HEK293 (cell line): ENCODE measurements around the gene STK35.

Source experiments
- CTCF ChIA-PET: fragments of 350-600 bp; formaldehyde crosslinking; extraction: SDS; loops from one replicate; lab custom pipeline; 2021; ENCODE audit warnings: antibody characterized with exemption; lab: Yijun Ruan, JAX
- POLR2A ChIA-PET: fragments of 300-600 bp; formaldehyde crosslinking; extraction: SDS; loops from one replicate; lab custom pipeline; 2020; ENCODE audit warnings: antibody characterized with exemption, inconsistent platforms; lab: Yijun Ruan, JAX
- H3K27ac ChIP-seq: fragments of 200-500 bp; sonication (Bioruptor generic); 2 replicates; pipeline ENCODE4 v1.5.1; 2014; ENCODE audit warnings: low read depth, low read length, control low read depth, inconsistent platforms; ENCODE audit errors: extremely low read depth
- H3K36me3 ChIP-seq, 2 experiments: fragments of 200-500 bp in 1 of 2; sonication (Bioruptor generic) in 1 of 2; 1 replicate in 1 of 2; 2 replicates in 1 of 2; pipeline ENCODE4 v1.5.1; 2014 to 2017; ENCODE audit warnings: inconsistent platforms in 2 of 2, low read length in 2 of 2; ENCODE audit not compliant: control insufficient read depth in 2 of 2, insufficient read depth in 1 of 2
- H3K4me1 ChIP-seq: fragments of 200-500 bp; sonication (Bioruptor generic); 2 replicates; pipeline ENCODE4 v1.5.1; 2014; ENCODE audit warnings: mild to moderate bottlenecking, low read length, inconsistent platforms; ENCODE audit not compliant: control insufficient read depth, insufficient read depth
- H3K4me3 ChIP-seq: 2 replicates; pipeline ENCODE4 v1.5.1; 2011; ENCODE audit warnings: low read depth, mild to moderate bottlenecking, control low read depth, low read length, moderate library complexity
- H3K9me3 ChIP-seq: fragments of 200-500 bp; sonication (Bioruptor generic); 2 replicates; pipeline ENCODE4 v1.5.1; 2014; ENCODE audit warnings: low read depth, low read length, inconsistent platforms; ENCODE audit not compliant: control insufficient read depth, insufficient read depth
- EGR2 ChIP-seq: fragments of 450-650 bp; formaldehyde crosslinking; IDR thresholded peaks from 2 replicates; pipeline ENCODE4 v1.5.1; 2016; ENCODE audit warnings: low read depth, missing biosample characterization, missing genetic modification characterization
- ZBTB17 ChIP-seq: fragments of 450-650 bp; formaldehyde crosslinking; IDR thresholded peaks from 2 replicates; pipeline ENCODE4 v1.5.1; 2016; ENCODE audit warnings: missing biosample characterization, missing genetic modification characterization
- ZBTB48 ChIP-seq: fragments of 450-650 bp; formaldehyde crosslinking; IDR thresholded peaks from 2 replicates; pipeline ENCODE4 v1.5.1; 2016; ENCODE audit warnings: missing biosample characterization, missing genetic modification characterization
- ZEB2 ChIP-seq: fragments of 450-650 bp; formaldehyde crosslinking; IDR thresholded peaks from 2 replicates; pipeline ENCODE4 v1.5.1; 2016; ENCODE audit warnings: missing biosample characterization, missing genetic modification characterization
- ZNF132 ChIP-seq: fragments of 450-650 bp; formaldehyde crosslinking; IDR thresholded peaks from 2 replicates; pipeline ENCODE4 v1.5.1; 2017; ENCODE audit warnings: missing biosample characterization, missing genetic modification characterization, borderline replicate concordance
- ZNF221 ChIP-seq: fragments of 450-650 bp; formaldehyde crosslinking; IDR thresholded peaks from 2 replicates; pipeline ENCODE4 v1.5.1; 2017; ENCODE audit warnings: missing biosample characterization, missing genetic modification characterization, borderline replicate concordance
- ZNF335 ChIP-seq: fragments of 450-650 bp; formaldehyde crosslinking; conservative IDR thresholded peaks from 2 replicates; pipeline ENCODE4 v1.5.1; 2016; ENCODE audit warnings: missing biosample characterization, missing genetic modification characterization
- ZNF341 ChIP-seq: fragments of 450-650 bp; formaldehyde crosslinking; IDR thresholded peaks from 2 replicates; pipeline ENCODE4; 2016; ENCODE audit warnings: low read depth, missing biosample characterization, missing genetic modification characterization
- ZNF473 ChIP-seq: fragments of 450-650 bp; formaldehyde crosslinking; IDR thresholded peaks from 2 replicates; pipeline ENCODE4 v1.5.1; 2017; ENCODE audit warnings: missing biosample characterization, missing genetic modification characterization
- ZNF529 ChIP-seq: fragments of 450-650 bp; formaldehyde crosslinking; IDR thresholded peaks from 2 replicates; pipeline ENCODE4 v1.5.1; 2017; ENCODE audit warnings: missing genetic modification characterization, missing biosample characterization; ENCODE audit not compliant: insufficient replicate concordance
- ZNF621 ChIP-seq: fragments of 450-650 bp; formaldehyde crosslinking; IDR thresholded peaks from 2 replicates; pipeline ENCODE4 v1.5.1; 2017; ENCODE audit warnings: missing biosample characterization, missing genetic modification characterization
- ZNF623 ChIP-seq: fragments of 450-650 bp; formaldehyde crosslinking; IDR thresholded peaks from 2 replicates; pipeline ENCODE4 v1.5.1; 2016; ENCODE audit warnings: missing biosample characterization, missing genetic modification characterization
- ZNF629 ChIP-seq: fragments of 450-650 bp; formaldehyde crosslinking; IDR thresholded peaks from 2 replicates; pipeline ENCODE4 v1.5.1; 2017; ENCODE audit warnings: missing biosample characterization, missing genetic modification characterization
- ZNF658 ChIP-seq: fragments of 450-650 bp; formaldehyde crosslinking; IDR thresholded peaks from 2 replicates; pipeline ENCODE4; 2016; ENCODE audit warnings: missing biosample characterization, missing genetic modification characterization
- ZNF670 ChIP-seq: fragments of 450-650 bp; formaldehyde crosslinking; IDR thresholded peaks from 2 replicates; pipeline ENCODE4 v1.5.1; 2016; ENCODE audit warnings: missing biosample characterization, missing genetic modification characterization, low read depth
- TF ChIP-seq, protein P1 (sequence below): fragments of 450-650 bp; formaldehyde crosslinking; IDR thresholded peaks from 2 replicates; pipeline ENCODE4 v1.5.0; 2017; ENCODE audit warnings: missing biosample characterization, missing genetic modification characterization, borderline replicate concordance
- TF ChIP-seq, protein P2 (sequence below): fragments of 450-650 bp; formaldehyde crosslinking; conservative IDR thresholded peaks from 2 replicates; pipeline ENCODE4 v1.5.1; 2016; ENCODE audit warnings: low read depth, missing biosample characterization, missing genetic modification characterization
- TF ChIP-seq, protein P3 (sequence below): fragments of 450-650 bp; formaldehyde crosslinking; IDR thresholded peaks from 2 replicates; pipeline ENCODE4 v1.5.1; 2016; ENCODE audit warnings: missing biosample characterization, missing genetic modification characterization
- TF ChIP-seq, protein P4 (sequence below): fragments of 450-650 bp; formaldehyde crosslinking; IDR thresholded peaks from 2 replicates; pipeline ENCODE4 v1.5.1; 2016; ENCODE audit warnings: missing biosample characterization, missing genetic modification characterization
- TF ChIP-seq, protein P5 (sequence below): fragments of 450-650 bp; formaldehyde crosslinking; IDR thresholded peaks from 2 replicates; pipeline ENCODE4 v1.5.1; 2016; ENCODE audit warnings: missing biosample characterization, missing genetic modification characterization

STK35 gene

DNA sequence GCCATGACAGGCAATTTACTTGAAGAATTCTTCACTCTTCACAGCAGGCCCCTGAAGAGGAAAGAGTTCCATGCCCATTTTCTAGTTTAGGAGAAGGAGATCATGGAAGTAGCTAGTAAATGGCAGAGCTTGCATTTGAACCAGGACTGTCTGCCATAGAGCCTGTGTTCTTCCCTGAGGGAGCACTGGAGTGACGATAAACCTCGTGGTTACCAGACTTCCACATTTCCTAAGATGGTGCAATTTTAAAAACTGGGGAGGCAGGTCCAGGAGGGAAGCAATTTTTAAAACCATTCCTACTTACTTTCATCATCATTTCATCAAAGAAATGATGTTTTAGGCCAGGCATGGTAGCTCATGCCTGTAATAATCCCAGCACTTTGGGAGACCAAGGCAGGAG is 36.8 kb downstream of the STK35 start:
- no peaks in the 10 kb centered on the region for H3K4me1 ChIP-seq
- no peaks in the 10 kb centered on the region for H3K9me3 ChIP-seq
- H3K36me3 ChIP-seq, result peaks cover 4 to 22% of the 10 kb centered on the region in 2 experiments; a peak in 2 of 3 replicates
- ChIA-PET CTCF (interaction anchor here (0.7 to 1.1 kb wide), 2 partner anchors 14 to 19 kb away, joined by 3 to 4 read pairs; no protein-coding TSS in a partner anchor), POLR2A (no interaction called here)
- no peak overlapping the region for H3K4me3 ChIP-seq
- TF ChIP-seq, protein P1, sequence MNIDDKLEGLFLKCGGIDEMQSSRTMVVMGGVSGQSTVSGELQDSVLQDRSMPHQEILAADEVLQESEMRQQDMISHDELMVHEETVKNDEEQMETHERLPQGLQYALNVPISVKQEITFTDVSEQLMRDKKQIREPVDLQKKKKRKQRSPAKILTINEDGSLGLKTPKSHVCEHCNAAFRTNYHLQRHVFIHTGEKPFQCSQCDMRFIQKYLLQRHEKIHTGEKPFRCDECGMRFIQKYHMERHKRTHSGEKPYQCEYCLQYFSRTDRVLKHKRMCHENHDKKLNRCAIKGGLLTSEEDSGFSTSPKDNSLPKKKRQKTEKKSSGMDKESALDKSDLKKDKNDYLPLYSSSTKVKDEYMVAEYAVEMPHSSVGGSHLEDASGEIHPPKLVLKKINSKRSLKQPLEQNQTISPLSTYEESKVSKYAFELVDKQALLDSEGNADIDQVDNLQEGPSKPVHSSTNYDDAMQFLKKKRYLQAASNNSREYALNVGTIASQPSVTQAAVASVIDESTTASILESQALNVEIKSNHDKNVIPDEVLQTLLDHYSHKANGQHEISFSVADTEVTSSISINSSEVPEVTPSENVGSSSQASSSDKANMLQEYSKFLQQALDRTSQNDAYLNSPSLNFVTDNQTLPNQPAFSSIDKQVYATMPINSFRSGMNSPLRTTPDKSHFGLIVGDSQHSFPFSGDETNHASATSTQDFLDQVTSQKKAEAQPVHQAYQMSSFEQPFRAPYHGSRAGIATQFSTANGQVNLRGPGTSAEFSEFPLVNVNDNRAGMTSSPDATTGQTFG (tag by site-specific recombination), result no peak
- TF ChIP-seq ZNF473 (no peak), ZBTB17 (tag by site-specific recombination) (no peak), ZEB2 (tag by site-specific recombination) (no peak), ZNF132 (tag by site-specific recombination) (no peak), EGR2 (tag by site-specific recombination) (no peak), ZNF623 (no peak), ZNF658 (tag by site-specific recombination) (no peak), ZNF621 (tag by site-specific recombination) (no peak), ZNF670 (tag by site-specific recombination) (no peak)
- TF ChIP-seq, protein P2, sequence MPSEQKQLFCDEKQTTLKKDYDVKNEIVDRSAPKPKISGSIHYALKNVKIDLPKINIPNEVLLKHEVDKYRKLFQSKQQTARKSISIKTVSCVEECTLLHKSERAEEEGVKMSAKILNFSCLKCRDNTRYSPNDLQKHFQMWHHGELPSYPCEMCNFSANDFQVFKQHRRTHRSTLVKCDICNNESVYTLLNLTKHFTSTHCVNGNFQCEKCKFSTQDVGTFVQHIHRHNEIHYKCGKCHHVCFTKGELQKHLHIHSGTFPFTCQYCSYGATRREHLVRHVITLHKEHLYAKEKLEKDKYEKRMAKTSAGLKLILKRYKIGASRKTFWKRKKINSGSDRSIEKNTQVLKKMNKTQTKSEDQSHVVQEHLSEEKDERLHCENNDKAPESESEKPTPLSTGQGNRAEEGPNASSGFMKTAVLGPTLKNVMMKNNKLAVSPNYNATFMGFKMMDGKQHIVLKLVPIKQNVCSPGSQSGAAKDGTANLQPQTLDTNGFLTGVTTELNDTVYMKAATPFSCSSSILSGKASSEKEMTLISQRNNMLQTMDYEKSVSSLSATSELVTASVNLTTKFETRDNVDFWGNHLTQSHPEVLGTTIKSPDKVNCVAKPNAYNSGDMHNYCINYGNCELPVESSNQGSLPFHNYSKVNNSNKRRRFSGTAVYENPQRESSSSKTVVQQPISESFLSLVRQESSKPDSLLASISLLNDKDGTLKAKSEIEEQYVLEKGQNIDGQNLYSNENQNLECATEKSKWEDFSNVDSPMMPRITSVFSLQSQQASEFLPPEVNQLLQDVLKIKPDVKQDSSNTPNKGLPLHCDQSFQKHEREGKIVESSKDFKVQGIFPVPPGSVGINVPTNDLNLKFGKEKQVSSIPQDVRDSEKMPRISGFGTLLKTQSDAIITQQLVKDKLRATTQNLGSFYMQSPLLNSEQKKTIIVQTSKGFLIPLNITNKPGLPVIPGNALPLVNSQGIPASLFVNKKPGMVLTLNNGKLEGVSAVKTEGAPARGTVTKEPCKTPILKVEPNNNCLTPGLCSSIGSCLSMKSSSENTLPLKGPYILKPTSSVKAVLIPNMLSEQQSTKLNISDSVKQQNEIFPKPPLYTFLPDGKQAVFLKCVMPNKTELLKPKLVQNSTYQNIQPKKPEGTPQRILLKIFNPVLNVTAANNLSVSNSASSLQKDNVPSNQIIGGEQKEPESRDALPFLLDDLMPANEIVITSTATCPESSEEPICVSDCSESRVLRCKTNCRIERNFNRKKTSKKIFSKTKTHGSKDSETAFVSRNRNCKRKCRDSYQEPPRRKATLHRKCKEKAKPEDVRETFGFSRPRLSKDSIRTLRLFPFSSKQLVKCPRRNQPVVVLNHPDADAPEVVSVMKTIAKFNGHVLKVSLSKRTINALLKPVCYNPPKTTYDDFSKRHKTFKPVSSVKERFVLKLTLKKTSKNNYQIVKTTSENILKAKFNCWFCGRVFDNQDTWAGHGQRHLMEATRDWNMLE, result no peak
- TF ChIP-seq, protein P3, sequence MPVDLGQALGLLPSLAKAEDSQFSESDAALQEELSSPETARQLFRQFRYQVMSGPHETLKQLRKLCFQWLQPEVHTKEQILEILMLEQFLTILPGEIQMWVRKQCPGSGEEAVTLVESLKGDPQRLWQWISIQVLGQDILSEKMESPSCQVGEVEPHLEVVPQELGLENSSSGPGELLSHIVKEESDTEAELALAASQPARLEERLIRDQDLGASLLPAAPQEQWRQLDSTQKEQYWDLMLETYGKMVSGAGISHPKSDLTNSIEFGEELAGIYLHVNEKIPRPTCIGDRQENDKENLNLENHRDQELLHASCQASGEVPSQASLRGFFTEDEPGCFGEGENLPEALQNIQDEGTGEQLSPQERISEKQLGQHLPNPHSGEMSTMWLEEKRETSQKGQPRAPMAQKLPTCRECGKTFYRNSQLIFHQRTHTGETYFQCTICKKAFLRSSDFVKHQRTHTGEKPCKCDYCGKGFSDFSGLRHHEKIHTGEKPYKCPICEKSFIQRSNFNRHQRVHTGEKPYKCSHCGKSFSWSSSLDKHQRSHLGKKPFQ (tag by site-specific recombination), result no peak
- no peak overlapping the region for H3K27ac ChIP-seq

DNA sequence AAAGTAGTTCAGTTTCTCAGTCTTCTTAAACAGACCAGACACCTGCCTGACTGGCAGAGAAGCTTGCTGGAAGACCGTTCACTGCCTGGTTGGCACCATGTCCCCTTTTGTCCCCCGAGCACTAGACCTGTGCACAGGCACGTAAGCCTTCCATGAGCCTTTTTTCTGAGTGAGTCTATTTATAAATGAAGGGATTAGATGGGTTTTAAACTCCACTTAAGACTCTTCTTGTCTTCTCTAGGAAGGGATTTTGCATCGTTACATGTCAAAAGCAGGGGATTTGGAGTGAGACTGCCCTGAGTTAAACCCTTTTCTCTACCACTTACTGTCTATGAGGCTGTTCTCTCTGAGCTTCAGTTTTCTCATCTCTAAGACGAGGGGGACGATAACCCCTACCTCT is 37.6 kb downstream of the STK35 start:
- Histone ChIP-seq H3K36me3 (peaks cover 9 to 29% of the 10 kb centered on the region in 2 experiments; a peak in 2 of 3 replicates), H3K9me3 (no peaks in the 10 kb centered on the region), H3K4me3 (no peak overlapping the region), H3K27ac (no peak overlapping the region), H3K4me1 (no peaks in the 10 kb centered on the region)
- ChIA-PET POLR2A (no interaction called here), CTCF (interaction anchor here (1.1 kb wide), 1 partner anchor 13 kb away, joined by 3 read pairs; no protein-coding TSS in a partner anchor)
- TF ChIP-seq ZNF335 (tag by site-specific recombination) (no peak), ZNF341 (tag by site-specific recombination) (no peak), ZBTB48 (tag by site-specific recombination) (no peak), ZNF221 (tag by site-specific recombination) (no peak), ZNF629 (no peak), ZNF529 (no peak)
- TF ChIP-seq, protein P4, sequence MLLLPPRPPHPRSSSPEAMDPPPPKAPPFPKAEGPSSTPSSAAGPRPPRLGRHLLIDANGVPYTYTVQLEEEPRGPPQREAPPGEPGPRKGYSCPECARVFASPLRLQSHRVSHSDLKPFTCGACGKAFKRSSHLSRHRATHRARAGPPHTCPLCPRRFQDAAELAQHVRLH (tag by site-specific recombination), result no peak
- TF ChIP-seq, protein P5, sequence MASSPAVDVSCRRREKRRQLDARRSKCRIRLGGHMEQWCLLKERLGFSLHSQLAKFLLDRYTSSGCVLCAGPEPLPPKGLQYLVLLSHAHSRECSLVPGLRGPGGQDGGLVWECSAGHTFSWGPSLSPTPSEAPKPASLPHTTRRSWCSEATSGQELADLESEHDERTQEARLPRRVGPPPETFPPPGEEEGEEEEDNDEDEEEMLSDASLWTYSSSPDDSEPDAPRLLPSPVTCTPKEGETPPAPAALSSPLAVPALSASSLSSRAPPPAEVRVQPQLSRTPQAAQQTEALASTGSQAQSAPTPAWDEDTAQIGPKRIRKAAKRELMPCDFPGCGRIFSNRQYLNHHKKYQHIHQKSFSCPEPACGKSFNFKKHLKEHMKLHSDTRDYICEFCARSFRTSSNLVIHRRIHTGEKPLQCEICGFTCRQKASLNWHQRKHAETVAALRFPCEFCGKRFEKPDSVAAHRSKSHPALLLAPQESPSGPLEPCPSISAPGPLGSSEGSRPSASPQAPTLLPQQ (tag by site-specific recombination), result no peak
